Pancreas (tissue), 10 donors: ENCODE results near the gene DKK1. TPM values are rescaled to one million over a fixed set of nuclear protein-coding genes. Genes with fewer than 3 reads are reported as not detected.

ENCODE experiments used
- ATAC-seq, 4 donors: fragments of 200-7000 bp; cut with Tn5 transposase; one replicate each; pipeline versions ENCODE4 v1.8.0 to v1.9.1; 2020; ENCODE audit warnings: mild to moderate bottlenecking in 4 of 4, moderate library complexity in 4 of 4
- DNase-seq, 6 donors: peaks; one replicate each; pipeline ENCODE4 v3.0.0-alpha.2; 2020
- FAIRE-seq: peaks from 2 replicates; lab custom pipeline; 2012; peaks lifted over from hg19 to GRCh38; lab: Jason Lieb, UNC
- H3K27ac ChIP-seq, 4 donors: fragments of 200-600 bp; sonication (generic); 1 replicate in 3 of 4; 2 replicates in 1 of 4; pipeline versions ENCODE4 v1.5.0 to v1.8.0; 2020
- H3K27me3 ChIP-seq, 4 donors: fragments of 200-600 bp; one replicate each; pipeline ENCODE4 v1.8.0; 2021
- H3K36me3 ChIP-seq, 3 donors: fragments of 200-600 bp; sonication (generic) in 1 of 3; one replicate each; pipeline versions ENCODE4 v1.5.0 to v1.8.0; 2020 to 2021
- H3K4me1 ChIP-seq, 3 donors: fragments of 200-600 bp; one replicate each; pipeline ENCODE4 v1.8.0; 2021
- H3K4me3 ChIP-seq, 4 donors: fragments of 200-600 bp; sonication (generic) in 2 of 4; one replicate each; pipeline versions ENCODE4 v1.5.0 to v1.8.0; 2020 to 2021
- H3K9me3 ChIP-seq, 4 donors: fragments of 200-600 bp; one replicate each; pipeline ENCODE4 v1.8.0; 2021
- CTCF ChIP-seq, 4 donors: fragments of 200-600 bp; sonication (generic) in 3 of 4; IDR thresholded peaks; one replicate each; pipeline versions ENCODE4 v1.5.0 to v1.8.0; 2021; ENCODE audit warnings: antibody characterized with exemption in 4 of 4
- WGBS, 2 donors: extraction: QIAGEN DNeasy Blood & Tissue Kit; methylation state at CpG; one replicate each; pipeline ENCODE4 v1.1.7; 2013; 5-methylcytosine and 5-hydroxymethylcytosine counted together
- intact Hi-C, 3 donors: fragments of 100-400 bp; cut with DNase I; formaldehyde crosslinking; loops; one replicate each; pipeline versions ENCODE4 v1.11.1 to v1.14.2; 2022
- polyA plus RNA-seq, 2 donors: library from polyadenylated mRNA; stranded (reverse); fragments of 200-250 nt; gene quantifications; one replicate each; pipeline ENCODE4 v1.2.3, GENCODE V29; 2013
- total RNA-seq, 6 donors: library from RNA; stranded (reverse); fragmentation: NEBNext Ultra II Directional in 4 of 6; extraction: Animal tissue kit (Norgen Biotek cat#: 25700) in 4 of 6; gene quantifications; one replicate each; pipeline versions ENCODE4 v1.2.1 to v1.2.4, GENCODE V29; 2021 to 2023
- donor health status: healthy with polysubstance abuse.
- donor health status: DM: no; HTN: no; CAD: no; lungs with moderate emphysema.
- donor health status: DM: no; HTN: no; CAD: no.
- donor health status: control.
- donor health status: control.
- donor health status: Bipolar disorder and iron deficiency.
- donor health status: DM: yes; HTN: yes; CAD: no.
- donor health status: DM: no; HTN: no; CAD: no.
- donor health status: DM: no; HTN: no; CAD: no.
- donor health status: DM: yes; HTN: yes; CAD: no.

DKK1 gene
- total and polyA plus RNA-seq, 8 donors: 0.11 to 1.3 (median 0.66) TPM; not detected in 3

- no peaks in the 10 kb centered on the region for H3K9me3 ChIP-seq
- H3K4me1 ChIP-seq: no peaks in the 10 kb centered on the region
- H3K27me3 ChIP-seq: no peaks in the 10 kb centered on the region
- no peak overlapping the region for H3K4me3 ChIP-seq
- ATAC-seq (no peak), DNase-seq (no peak), FAIRE-seq (no peak)
- TF ChIP-seq CTCF (IDR thresholded peaks at IDR 0.05): no peak
- 60 to 64% methylated on average over 4 of the region's 4 CpGs for WGBS, 2 donors
- no peaks in the 10 kb centered on the region for H3K36me3 ChIP-seq
- no peak overlapping the region for H3K27ac ChIP-seq
- intact Hi-C loops: no loop called here
Observed at GRCh38 chr10:52269233-52269632, 44.8 kb upstream of the DKK1 start.

DNA sequence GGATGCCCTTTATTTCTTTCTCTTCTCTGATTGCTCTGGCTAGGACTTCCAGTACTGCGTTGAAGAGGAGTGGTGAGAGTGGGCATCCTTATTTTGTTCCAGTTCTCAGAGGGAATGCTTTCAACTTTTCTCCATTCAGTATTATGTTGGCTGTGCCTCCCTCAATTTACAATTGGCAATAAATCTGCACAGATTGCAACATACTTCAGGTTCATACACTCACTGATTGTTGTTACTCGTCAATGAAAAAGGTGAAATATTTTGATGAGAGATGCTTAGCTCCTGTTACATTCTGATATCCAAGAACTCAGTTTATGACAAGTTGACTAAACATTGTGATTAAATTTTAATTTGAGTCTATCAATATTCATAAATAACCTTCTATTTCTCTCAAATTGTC is 37.9 kb upstream of the DKK1 start:
- no peak for TF ChIP-seq CTCF (IDR thresholded peaks at IDR 0.05)
- Histone ChIP-seq H3K9me3 (no peaks in the 10 kb centered on the region), H3K4me3 (no peak overlapping the region), H3K36me3 (no peaks in the 10 kb centered on the region), H3K27me3 (no peaks in the 10 kb centered on the region), H3K4me1 (no peaks in the 10 kb centered on the region), H3K27ac (no peak overlapping the region)
- WGBS, 2 donors: 89 to 91% methylated on average over 2 of the region's 2 CpGs
- FAIRE-seq (no peak), DNase-seq (no peak), ATAC-seq (no peak)
- intact Hi-C loops: no loop called here

- no peaks in the 10 kb centered on the region for H3K27me3 ChIP-seq
- H3K4me1 ChIP-seq: no peaks in the 10 kb centered on the region
- no peaks in the 10 kb centered on the region for H3K36me3 ChIP-seq
- no peak for FAIRE-seq
- H3K4me3 ChIP-seq: no peak overlapping the region
- DNase-seq: no peak
- WGBS, 2 donors: 33% methylated on average over 1 of the region's 1 CpG
- intact Hi-C loops: no loop called here
- H3K27ac ChIP-seq: no peak overlapping the region
- ATAC-seq: no peak
- no peaks in the 10 kb centered on the region for H3K9me3 ChIP-seq
- TF ChIP-seq CTCF (IDR thresholded peaks at IDR 0.05): no peak
Observed at GRCh38 chr10:52276986-52277385, 37.1 kb upstream of the DKK1 start.

DNA sequence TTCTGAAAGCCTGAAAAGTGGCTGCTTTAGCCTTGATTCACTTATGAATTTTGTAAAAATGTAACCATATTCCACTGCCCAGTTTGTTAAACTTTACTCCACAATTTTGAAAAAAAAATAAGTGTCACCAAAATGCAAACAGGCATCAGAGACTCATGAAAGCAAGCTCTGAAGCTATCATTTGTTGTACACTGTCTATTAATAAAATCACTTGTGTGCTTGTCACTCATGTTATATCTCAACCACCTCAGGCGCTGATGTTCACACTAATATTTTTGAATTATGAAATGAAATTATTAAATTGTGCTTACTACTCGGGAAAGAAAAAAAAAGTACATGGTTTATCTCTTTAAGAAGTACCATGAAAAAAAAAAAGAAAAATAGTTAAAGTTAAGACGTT is 34.5 kb upstream of the DKK1 start:
- WGBS, 2 donors: 59 to 60% methylated on average over 3 of the region's 3 CpGs
- Histone ChIP-seq H3K27ac (no peak overlapping the region), H3K4me1 (no peaks in the 10 kb centered on the region), H3K9me3 (no peaks in the 10 kb centered on the region), H3K36me3 (no peaks in the 10 kb centered on the region), H3K4me3 (no peak overlapping the region), H3K27me3 (no peaks in the 10 kb centered on the region)
- no peak for DNase-seq
- no peak for ATAC-seq
- intact Hi-C loops: no loop called here
- no peak for TF ChIP-seq CTCF (IDR thresholded peaks at IDR 0.05)
- FAIRE-seq: no peak

DNA sequence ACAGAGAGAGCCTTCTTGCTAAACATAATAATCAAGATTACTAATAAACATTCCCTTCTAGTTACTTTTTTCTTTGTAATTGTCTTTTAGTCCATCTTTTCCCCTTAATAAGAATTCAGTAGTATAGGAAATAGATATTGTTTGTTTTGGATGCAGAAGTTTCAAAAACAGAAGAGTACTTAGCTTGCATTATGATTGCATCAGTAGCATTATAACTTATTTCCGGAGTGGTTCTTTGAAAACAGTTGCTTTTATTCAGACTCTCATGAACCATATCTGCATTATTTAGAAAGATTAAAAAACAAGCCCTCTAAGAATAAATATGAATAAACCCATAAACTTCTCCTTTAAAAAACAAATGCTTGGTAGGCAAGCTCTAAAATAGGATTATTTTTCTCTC is 34.0 kb upstream of the DKK1 start:
- ATAC-seq: no peak
- H3K4me1 ChIP-seq: no peaks in the 10 kb centered on the region
- H3K27me3 ChIP-seq: no peaks in the 10 kb centered on the region
- H3K9me3 ChIP-seq: no peaks in the 10 kb centered on the region
- intact Hi-C loops: no loop called here
- TF ChIP-seq CTCF (IDR thresholded peaks at IDR 0.05): no peak
- FAIRE-seq: no peak
- no peak overlapping the region for H3K27ac ChIP-seq
- H3K36me3 ChIP-seq: no peaks in the 10 kb centered on the region
- DNase-seq: no peak
- WGBS, 2 donors: 91 to 96% methylated on average over 1 of the region's 1 CpG
- no peak overlapping the region for H3K4me3 ChIP-seq
